T-helper 1 cell (primary cell): ENCODE data around the gene NRL.

Experiments
- DNase-seq, 5 donors: peaks; one replicate each; pipeline ENCODE4 v3.0.0-alpha.2; 2012 to 2020

Gene NRL

DNA sequence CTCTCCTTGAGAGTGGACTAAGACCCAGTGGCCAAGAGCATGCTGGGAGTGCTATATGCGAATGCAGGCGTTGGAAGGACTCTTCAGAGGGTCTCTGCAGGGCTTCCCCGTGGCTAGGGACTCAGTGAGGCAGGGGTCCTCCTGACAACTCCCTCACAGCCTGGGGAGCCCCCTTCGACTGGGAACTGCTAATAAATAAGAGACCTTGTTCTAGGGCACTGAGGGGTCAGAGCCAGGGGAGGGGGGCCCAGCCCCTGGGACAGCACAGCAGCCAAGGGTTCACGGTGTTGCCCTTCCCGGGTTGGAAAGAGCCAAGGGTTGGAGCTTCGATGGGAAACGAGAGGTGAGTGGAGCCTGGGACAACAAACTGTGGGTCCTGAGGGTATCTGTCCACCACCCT lies 49.3 kb downstream of the NRL start:
- no peak for DNase-seq

DNA sequence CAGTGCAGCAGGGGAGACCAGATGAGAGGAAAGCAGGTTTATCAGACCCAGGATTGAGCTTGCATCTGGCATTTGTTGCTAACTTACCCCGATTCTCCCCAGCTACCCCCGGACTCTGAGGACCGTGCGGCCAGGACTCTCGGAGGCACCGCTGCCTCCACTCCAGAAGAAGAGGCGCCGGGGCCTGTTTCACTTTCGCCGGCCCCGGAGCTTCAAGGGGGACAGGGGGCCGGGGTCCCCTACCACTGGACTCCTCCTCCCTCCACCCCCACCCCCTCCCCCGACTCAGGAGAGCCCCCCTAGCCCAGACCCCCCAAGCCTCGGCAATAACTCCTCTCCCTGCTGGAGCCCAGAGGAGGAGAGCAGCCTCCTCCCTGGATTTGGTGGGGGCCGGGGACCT lies 49.9 kb downstream of the NRL start:
- peak in 1 of 5 donors; percentile 5 for DNase-seq

DNA sequence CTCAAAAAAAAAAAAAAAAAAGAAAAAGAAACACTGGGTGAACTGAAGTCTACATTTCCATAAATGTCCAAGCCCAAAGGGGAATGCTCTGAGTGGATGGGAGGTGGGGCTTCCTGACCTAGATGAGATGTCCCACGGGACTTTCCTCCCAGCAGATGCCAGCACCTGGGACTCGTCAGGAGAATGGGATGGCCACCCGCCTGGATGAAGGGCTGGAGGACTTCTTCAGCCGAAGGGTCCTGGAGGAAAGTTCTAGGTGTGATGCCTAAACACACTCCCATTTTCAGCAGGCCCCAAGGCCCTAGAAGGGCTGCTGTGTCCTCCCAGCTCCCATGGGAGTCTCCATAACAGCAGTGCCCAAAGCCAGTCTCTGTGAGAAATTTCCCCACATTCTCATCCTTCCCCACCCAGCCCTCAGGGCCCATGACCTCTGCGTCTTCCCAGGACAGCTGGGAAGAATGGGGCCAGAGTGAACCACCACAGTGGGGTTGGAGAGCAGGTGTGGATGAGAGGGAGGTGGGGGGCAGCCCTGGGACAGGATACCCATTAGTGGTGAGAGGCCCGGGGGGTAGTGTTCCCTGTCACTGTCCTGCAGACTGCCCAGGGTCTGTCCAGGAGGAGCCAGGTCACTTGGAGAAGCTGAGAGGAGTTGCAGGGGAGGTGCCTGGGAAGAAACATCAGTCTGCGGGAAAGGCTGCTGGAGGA lies 50.5 kb downstream of the NRL start:
- no peak for DNase-seq

DNA sequence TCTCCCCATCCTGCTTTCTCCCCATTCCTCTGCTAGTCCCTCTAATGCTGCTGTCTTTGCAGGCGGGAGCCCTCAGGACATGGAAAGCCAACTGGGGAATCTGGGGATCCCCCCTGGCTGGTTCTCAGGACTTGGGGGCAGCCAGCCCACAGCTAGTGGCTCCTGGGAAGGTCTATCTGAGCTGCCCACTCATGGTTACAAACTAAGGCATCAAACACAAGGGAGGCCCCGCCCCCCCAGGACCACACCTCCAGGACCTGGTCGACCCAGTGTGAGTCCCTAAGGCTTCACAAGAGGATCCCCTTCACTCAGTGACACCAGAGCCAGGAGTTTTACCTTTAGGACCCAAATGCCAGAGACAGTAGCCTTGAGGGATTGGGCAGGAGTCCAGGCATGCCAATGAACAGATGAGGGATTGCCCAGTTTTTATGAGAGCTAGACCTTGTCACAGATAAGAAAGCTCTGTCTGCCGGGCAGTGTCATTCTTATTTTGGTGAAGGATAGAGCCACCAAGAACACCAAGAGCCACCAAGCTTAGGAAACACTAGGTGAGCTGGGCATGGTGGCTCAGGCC lies 51.4 kb downstream of the NRL start:
- no peak for DNase-seq

DNA sequence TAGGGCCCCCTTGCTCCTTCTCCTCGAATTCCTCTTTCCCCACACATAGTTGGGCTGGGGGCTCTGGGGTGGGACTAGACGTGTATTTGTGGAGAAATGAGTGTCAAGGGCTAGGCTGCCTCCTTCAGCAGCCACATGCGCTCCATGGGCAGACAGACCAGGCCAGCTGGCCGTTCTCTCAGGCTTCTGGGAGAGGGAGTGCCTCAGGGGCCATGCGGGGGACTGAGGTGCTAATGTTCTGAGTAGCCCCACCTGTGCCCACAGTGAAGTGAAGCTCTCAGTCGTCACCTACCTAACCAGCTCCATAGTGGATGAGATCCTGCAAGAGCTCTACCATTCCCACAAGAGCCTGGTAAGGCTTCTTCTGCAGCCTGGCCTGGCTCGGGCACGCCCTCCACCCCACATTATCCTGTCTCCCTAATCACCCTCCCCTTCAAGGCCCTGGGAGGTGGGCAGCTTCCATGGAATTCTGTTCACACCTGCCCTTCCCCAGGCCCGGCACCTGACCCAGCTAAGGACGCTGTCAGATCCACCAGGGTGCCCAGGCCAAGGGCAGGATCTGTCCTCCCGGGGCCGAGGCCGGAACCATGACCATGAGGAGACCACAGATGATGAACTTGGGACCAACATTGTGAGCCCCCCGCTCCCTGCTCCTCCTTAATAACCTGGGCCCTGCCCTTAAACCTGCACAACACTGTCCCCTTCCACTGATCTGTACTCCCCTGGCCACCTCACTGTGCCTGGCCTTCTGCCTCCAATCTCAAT lies 52.4 kb downstream of the NRL start:
- no peak for DNase-seq

DNA sequence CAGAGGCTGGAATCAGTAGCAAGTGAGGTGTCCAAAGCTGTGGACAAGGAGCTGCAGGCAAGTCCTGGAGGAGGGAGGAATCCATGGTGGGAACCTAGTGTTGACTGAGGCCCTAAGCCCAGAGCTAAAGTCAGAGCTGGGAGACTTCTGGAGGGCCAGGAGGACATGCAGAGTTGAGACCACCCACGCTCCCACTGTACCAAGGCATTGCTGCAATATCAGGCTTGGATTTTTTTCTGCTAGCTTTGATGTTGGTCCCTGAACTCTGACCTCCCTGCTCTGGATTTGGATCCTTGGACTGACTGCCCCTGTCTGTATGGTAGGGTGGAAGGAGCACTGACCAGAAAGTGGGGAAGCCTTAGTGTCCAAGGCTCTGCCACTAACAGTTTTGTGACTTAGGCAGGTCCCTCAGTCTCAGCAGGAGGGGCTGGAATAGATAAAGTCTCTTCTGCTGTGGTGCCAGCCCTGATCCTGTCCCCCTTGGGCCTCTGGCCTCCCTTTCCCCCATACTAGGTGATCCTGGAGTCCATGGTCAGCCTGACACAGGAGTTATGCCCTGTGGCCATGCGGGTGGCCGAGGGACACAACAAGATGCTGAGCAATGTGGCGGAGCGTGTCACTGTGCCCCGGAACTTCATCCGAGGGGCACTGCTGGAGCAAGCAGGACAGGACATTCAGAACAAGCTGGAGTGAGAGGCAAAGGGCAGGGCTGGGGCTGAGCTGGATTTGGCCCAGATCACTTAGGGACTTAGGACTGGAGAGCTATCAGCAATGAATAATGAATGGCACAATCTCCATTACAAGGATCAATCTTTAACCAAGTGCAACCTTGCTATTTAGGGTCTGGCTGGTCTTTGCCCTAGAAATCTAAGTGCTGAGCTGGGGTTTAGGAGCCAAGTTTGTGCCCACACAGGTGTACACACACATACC lies 53.5 kb downstream of the NRL start:
- peak in 1 of 5 donors; percentile 3 for DNase-seq

DNA sequence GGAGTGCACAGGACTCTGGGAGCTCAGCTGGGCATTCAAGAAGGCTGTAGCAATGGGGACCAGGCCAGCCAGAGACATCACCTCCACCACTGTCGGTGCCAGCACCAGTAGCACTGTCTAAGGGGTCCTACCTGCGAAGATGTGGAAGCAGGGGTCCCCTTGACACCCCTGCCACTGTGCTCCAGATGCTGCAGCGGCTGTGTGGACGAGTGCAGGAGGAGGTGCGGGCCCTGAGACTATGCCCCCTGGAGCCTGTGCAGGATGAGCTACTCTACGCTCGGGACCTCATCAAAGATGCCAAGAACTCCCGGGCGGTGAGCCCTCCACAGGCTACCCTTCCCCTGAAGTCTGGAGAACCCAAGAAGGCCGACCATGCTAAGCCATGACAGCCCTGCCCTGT lies 54.3 kb downstream of the NRL start:
- no peak for DNase-seq

DNA sequence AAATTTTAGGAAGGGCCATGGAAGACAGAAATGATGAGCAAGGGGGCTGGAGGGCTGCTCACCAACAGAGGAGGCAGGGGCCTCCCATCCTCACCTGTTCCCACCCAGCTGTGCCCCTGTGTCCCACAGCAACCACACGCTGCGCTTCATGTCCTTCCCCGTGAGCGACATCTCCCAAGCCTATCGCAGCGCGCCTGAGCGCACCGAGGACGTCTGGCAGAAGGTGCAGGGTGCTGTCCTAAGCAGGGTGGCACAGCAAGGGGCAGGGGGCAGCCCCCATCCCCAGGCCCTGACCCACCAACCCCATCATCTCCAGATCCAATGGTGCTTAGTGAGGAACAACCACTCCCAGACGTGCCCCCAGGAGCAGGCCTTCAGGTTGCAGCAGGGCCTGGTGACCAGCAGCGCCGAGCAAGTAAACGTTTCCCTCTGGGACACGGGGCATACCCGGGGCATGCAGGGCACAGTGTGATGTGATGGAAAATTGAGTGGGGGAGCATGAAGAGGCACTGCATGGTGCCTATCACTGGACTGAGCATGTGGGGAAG lies 54.8 kb downstream of the NRL start:
- peak in 1 of 5 donors; percentile 5 for DNase-seq

DNA sequence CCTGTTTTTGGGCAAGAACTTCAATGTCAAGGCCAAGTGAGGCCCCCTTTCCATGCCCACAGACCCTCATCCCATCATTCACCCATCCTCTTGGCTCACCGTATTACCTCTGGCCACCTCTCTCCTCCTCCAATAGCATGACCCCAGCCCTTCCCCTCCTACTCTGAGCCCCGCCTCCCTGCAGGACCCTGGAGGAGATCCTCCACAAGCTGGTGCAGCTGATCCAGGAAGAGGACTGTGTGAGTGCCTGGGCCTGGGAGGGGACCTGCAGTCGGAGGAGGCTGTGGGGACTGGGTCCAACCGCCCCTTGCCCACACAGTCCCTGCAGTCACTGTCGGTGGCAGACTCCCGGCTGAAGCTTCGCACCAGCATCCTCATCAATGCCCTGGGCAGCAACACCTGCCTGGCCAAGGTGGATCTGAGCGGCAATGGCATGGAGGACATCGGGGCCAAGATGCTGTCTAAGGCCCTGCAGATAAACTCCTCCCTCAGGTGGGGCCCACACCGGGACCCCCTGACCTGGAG lies 55.7 kb downstream of the NRL start:
- peak in 1 of 5 donors; percentile 6 for DNase-seq

DNA sequence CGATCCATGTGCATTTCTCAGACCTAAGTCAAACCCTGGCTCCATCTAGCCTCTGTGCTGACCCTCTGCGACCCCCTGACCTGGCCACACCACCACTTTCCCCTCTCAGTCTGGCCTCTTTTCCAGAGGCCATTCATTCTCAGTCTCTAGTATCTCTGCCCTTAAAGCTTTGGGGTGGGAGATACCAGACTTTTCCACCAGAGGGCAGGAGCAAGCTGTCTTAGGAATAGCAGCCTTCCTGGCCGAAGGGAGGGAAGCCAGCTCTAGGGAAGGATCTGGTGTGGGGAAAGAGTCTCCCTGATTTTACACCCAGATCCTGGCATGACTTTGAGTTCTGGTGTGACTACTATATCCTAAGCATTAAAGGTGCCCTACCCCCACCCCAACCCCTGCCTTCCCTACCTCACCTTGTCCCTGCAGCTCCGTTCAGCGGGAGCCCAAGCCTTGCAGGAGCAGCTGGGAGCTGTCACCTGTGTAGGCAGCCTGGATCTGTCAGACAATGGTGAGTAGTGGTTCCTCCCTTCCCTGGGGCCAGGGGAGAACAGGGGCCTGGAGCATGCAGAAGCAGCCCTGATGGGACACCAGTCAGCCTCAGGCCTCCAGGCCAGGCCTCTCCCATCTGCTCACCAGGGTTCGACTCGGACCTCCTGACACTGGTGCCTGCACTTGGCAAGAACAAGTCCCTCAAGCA lies 56.3 kb downstream of the NRL start:
- peak in 3 of 5 donors; percentile 6 to 64 (median 48) for DNase-seq

DNA sequence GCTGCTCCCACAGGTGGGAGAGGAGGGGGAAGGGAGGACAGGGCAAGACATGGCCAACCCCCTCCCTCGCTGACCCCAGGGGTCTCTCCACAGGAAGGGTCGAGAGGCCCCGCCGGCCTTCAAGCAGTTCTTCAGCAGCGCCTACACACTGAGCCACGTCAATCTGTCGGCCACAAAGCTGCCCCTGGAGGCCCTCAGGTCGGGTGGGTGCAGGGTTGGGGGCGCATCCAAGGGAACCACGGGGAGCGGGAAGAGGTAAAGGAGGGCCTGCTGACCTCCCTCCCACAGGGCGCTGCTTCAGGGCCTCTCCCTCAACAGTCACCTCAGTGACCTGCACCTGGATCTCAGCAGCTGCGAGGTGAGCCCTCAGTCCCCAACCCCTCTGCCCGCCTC lies 56.9 kb downstream of the NRL start:
- DNase-seq: peak in 1 of 5 donors; percentile 7

DNA sequence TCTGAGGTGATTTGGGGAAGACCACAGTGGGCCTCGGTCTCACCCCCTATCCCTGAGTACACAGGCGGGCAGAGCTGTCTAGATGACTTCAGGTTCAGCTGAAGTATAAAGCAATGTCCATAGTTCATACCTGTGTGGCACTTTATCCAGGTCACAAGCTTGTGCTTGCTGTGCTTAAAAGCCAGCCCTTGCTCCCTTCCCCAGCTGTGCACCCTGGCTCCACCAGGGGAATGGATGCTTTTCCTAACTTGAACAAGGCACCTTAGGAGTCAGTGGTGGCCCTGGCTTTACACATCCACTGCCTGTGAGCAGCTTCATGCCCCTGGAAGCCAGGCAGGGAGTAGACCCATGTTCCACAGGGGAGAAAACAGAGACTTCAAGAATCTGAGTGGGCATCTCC lies 57.5 kb downstream of the NRL start:
- DNase-seq: no peak

DNA sequence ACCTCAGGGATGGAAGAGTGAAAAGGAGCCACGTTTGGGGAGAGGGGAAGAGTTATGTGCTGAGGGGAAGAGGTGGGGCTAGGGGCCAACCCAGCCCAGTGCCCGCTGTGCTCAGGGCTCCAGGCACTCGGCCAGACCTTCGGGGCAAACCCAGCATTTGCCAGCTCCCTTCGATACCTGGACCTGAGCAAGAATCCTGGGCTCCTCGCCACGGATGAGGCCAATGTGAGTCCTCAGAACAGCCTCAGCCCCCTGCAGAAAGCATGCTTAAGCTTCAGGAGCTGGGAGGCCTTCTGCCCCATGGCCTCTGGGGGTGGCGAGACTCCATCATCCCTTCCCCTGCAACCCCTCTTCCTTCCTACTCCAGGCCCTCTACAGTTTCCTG lies 58.0 kb downstream of the NRL start:
- DNase-seq: no peak

DNA sequence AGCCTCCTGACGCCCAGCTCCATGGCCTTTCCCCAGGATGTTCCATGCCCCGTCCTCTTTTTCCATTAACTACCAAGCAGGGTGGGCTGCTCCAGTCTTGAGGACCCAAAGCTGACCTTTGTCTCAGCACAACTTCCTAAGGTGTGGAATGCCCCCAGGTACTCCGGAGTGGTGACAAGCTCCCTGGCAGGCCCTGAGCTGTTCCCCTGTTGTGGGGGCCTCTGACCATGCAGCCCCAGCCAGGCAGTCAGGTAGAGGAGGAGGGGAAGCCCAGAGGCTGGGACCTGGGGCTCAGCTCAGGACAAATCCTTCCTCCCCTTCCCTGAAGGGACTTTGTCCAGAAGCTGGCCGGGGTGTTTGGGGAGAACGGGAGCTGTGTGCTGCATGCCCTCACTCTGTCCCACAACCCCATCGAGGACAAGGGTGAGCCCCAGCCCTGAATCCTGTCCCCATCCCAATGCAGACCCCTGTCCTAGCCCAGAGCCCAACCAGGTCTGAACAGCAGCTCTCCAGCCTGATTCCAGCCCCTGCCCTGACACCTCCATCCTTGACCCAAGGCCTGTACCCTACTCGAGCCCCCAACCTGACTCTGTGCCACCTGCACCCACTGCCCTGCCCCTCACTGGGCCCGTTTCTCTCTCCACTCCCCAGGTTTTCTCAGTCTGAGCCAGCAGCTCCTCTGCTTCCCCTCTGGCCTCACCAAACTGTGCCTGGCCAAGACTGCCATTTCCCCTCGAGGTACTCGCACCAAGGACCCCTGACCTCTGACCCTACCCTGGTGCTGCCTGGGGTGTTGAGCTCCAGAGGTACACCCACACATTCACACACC lies 58.6 kb downstream of the NRL start:
- peak in 1 of 5 donors; percentile 5 for DNase-seq

DNA sequence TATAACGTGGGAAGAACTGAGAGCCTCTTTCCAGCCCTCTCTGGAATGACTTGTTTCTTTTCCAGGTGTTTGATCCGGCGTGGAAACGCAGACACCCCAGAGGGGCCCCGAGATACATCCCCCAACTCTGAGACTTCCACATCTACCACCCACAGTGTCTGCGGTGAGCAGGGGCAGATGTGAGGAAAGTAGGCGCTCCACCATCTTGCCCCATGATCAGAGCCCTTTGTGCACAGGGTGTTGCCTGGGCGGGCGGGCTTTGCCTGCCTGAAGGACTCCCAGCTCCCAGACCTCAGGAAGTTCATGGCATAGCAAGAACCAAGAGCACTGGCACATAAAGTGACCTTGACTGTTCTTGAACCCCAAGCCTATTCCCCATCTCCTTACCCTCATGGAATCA lies 60.1 kb downstream of the NRL start:
- DNase-seq: no peak

DNA sequence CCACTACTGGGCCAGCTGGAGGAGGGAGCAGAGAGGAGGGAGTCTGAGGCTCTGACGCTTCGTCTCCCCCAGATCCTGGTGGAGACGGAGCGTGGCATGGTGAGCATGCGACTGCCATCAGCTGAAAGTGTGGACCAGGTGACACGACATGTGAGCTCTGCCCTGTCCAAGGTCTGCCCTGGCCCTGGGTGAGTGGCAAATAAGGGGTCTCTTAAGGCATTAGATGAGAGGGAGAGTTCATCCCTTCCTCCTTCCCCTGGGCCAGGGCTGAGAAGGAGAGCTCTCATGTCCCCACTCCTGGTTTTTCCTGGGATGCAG lies 60.5 kb downstream of the NRL start:
- no peak for DNase-seq

DNA sequence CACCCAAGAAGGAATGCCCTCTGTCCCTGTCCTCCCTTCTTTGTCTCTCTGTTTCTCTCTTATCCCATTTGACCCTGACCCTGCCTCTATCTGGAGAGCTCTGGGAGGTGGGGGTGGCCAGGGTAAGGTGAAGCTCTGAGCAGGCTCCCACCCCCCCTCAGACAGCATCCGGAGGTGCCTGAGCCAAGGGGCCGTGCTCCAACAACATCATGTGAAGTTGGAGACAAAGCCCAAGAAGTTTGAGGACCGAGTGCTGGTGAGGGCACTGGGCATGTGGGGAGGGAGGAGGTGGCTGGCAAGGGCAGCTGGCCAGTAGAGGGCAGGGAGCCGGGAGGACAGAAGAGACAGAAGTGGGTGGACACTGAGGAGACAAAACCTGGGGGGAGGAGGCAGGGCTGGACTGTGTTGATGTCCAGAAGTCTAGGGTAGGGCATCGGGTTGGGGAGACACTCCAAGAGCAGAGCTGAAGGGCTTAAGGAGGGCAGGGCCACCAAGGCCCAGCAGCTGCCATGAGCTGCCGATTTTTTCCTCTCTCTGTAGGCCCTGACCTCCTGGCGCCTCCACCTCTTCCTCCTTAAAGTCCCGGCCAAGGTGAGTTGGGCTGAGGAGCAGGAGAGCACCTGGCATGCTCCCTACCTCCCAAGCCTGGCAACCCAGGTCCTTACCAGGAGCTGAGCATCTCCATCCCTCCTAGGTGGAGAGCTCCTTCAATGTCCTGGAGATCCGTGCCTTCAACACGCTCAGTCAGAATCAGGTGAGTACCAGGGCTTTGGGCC lies 61.0 kb downstream of the NRL start:
- DNase-seq: peak in 1 of 5 donors; percentile 7

DNA sequence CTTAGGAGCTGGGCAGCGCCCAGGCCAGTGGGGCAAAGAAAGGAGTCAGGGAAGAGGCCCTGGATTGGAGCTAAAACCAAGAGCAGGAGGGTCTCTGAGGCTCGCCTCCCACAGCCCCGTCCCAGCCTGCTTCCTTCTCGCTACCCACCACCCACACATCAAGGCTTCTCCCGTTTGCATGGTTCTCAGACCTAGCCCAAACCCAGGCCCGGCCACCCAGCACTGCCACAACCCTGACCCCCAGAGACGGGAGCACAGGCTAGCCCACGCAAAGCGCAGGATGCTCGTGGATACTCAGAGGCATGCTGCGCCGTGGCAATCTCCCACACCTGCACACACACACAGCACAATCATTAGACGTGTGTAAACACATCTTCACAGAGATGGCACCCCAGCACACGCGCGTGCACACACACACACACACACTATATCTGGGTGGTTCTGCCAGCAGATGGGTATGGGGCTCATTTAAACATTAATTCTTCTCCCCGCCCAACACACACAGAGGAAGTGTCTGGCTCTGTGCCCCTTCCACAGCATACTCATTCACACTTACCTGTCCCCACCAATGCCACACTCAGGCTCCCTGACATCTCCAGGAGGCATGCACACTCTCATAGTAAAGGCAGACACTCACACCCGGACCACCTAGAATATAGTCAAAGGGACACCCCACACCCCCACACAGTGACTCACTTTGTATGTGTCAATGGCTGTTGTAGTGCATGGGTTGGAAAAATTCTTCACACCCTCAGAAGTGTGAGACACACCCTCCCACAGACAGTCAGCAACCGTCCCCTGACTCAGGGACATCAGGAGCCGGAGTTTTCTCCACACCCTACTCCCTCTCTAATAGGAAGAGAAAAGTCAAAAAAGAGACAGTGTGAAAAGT lies 61.8 kb downstream of the NRL start:
- DNase-seq: peak in 1 of 5 donors; percentile 24
